ENCODE results near the gene TMEM147.

The TMEM147 gene

DNA sequence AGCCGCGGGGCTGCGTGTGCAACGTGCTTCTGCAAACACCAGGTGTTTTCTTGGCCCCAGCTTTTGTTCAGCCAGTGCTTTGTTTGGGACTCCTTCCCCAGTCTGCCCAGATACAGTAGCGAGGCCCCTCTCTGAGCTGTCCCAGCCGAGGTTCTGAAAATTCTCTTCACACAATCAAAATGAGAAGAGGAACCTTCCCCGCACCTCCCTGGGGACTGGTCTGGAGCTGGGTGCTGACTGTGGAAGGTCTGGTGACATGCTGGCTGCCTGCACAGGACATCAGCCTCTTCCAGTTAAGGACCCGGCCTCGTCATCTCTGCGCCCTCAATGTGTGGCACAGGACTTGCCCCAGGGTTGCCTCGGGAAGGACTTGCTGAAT is 13.8 kb downstream of the TMEM147 start:
- no peaks in the 10 kb centered on the region for H3K79me2 ChIP-seq (ENCODE audit: insufficient read depth, low read length)
- no peak overlapping the region for H3K4me3 ChIP-seq (ENCODE audit: low read depth in 1 of 2, low read length in 2 of 2)
- no peaks in the 10 kb centered on the region for H3K36me3 ChIP-seq (ENCODE audit: insufficient read depth, low read length)
- ATAC-seq (ENCODE audit: insufficient read depth, low read depth) (no peak), DNase-seq (no peak)
- H4K20me1 ChIP-seq (ENCODE audit: insufficient read depth, low read length): 0 out of 2 replicates have a peak, but pooled peaks cover 5% of the 10 kb centered on the region
- no peak overlapping the region for H3K4me2 ChIP-seq (ENCODE audit: insufficient read depth, low read length)
- TF ChIP-seq CTCF (IDR thresholded peaks at IDR 0.05; ENCODE audit: borderline replicate concordance, extremely low read depth, low read length, poor library complexity, severe bottlenecking) (no peak), EZH2 (IDR thresholded peaks at IDR 0.05; ENCODE audit: borderline replicate concordance, low read depth, low read length, severe bottlenecking) (no peak)
- no peaks in the 10 kb centered on the region for H3K4me1 ChIP-seq (ENCODE audit: insufficient read depth, low read length)
- no peaks in the 10 kb centered on the region for H3K27me3 ChIP-seq (ENCODE audit: insufficient read depth, low read length, poor library complexity)
- no peak overlapping the region for H3K27ac ChIP-seq (ENCODE audit: low read length)
- H3K9ac ChIP-seq (ENCODE audit: low read depth, low read length): no peak overlapping the region
- no peaks in the 10 kb centered on the region for H3K9me3 ChIP-seq (ENCODE audit: insufficient read depth, low read length, severe bottlenecking)
- H2AFZ ChIP-seq (ENCODE audit: low read depth, low read length): no peak overlapping the region

DNA sequence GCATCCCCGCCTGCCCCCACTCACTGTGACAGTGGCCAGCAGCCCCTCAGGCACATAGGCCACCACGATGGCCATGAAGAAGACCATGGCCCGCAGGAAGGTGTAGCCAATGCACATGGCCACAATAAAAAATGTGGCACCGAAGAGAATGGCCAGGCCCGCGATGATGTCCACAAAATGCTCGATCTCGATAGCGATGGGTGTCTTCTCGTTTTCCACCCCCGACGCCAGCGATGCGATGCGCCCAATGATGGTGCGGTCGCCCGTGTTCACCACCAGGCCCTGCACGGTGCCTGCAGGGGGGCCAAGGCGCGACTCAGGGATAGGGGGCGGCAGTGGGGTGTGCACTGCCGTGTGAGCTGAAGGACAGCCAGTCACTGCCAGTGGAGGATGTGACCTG is 14.4 kb downstream of the TMEM147 start:
- no peaks in the 10 kb centered on the region for H3K27me3 ChIP-seq (ENCODE audit: insufficient read depth, low read length, poor library complexity)
- H3K9me3 ChIP-seq (ENCODE audit: insufficient read depth, low read length, severe bottlenecking): no peaks in the 10 kb centered on the region
- no peak for ATAC-seq (ENCODE audit: insufficient read depth, low read depth)
- no peak overlapping the region for H3K4me2 ChIP-seq (ENCODE audit: insufficient read depth, low read length)
- TF ChIP-seq CTCF (IDR thresholded peaks at IDR 0.05; ENCODE audit: borderline replicate concordance, extremely low read depth, low read length, poor library complexity, severe bottlenecking) (no peak), EZH2 (IDR thresholded peaks at IDR 0.05; ENCODE audit: borderline replicate concordance, low read depth, low read length, severe bottlenecking) (no peak)
- 0 out of 2 replicates have a peak, but pooled peaks cover 5% of the 10 kb centered on the region for H4K20me1 ChIP-seq (ENCODE audit: insufficient read depth, low read length)
- no peak overlapping the region for H3K4me3 ChIP-seq (ENCODE audit: low read depth in 1 of 2, low read length in 2 of 2)
- H3K9ac ChIP-seq (ENCODE audit: low read depth, low read length): no peak overlapping the region
- no peaks in the 10 kb centered on the region for H3K36me3 ChIP-seq (ENCODE audit: insufficient read depth, low read length)
- H3K27ac ChIP-seq (ENCODE audit: low read length): no peak overlapping the region
- H2AFZ ChIP-seq (ENCODE audit: low read depth, low read length): no peak overlapping the region
- no peaks in the 10 kb centered on the region for H3K4me1 ChIP-seq (ENCODE audit: insufficient read depth, low read length)
- no peaks in the 10 kb centered on the region for H3K79me2 ChIP-seq (ENCODE audit: insufficient read depth, low read length)
- no peak for DNase-seq

- Histone ChIP-seq H3K4me1 (ENCODE audit: insufficient read depth, low read length) (no peaks in the 10 kb centered on the region), H3K79me2 (ENCODE audit: insufficient read depth, low read length) (no peaks in the 10 kb centered on the region), H3K27me3 (ENCODE audit: insufficient read depth, low read length, poor library complexity) (no peaks in the 10 kb centered on the region), H3K36me3 (ENCODE audit: insufficient read depth, low read length) (no peaks in the 10 kb centered on the region), H4K20me1 (ENCODE audit: insufficient read depth, low read length) (0 out of 2 replicates have a peak, but pooled peaks cover 2% of the 10 kb centered on the region), H3K4me2 (ENCODE audit: insufficient read depth, low read length) (no peak overlapping the region), H3K9me3 (ENCODE audit: insufficient read depth, low read length, severe bottlenecking) (no peaks in the 10 kb centered on the region), H3K9ac (ENCODE audit: low read depth, low read length) (no peak overlapping the region), H3K27ac (ENCODE audit: low read length) (no peak overlapping the region), H3K4me3 (ENCODE audit: low read depth in 1 of 2, low read length in 2 of 2) (no peak overlapping the region), H2AFZ (ENCODE audit: low read depth, low read length) (no peak overlapping the region)
- ATAC-seq (ENCODE audit: insufficient read depth, low read depth) (no peak), DNase-seq (no peak)
- TF ChIP-seq EZH2 (IDR thresholded peaks at IDR 0.05; ENCODE audit: borderline replicate concordance, low read depth, low read length, severe bottlenecking): no peak
- TF ChIP-seq CTCF (IDR thresholded peaks at IDR 0.05; ENCODE audit: borderline replicate concordance, extremely low read depth, low read length, poor library complexity, severe bottlenecking): no peak
Observed at GRCh38 chr19:35560271-35560670, 14.8 kb downstream of the TMEM147 start.

DNA sequence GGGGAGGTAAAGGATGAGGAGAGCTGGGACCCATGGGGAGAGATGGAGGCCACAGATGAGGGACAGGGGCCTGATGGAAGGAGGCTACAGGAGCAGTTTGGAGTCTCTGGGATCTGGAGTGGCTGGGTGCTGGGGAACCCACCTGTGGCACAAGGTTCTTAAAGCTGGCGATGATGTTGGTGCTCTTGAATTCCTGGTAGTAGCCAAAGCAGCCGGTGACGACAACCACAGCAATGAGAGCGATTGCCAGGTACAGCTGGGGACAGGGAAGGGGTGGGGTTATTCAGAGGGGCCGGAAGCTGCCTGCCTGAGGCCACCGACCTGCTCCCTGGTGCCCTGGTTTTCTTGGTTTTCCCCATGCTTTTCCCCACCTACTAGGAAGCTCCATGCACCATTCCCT is 15.3 kb downstream of the TMEM147 start:
- H2AFZ ChIP-seq (ENCODE audit: low read depth, low read length): no peak overlapping the region
- H3K36me3 ChIP-seq (ENCODE audit: insufficient read depth, low read length): no peaks in the 10 kb centered on the region
- H3K4me2 ChIP-seq (ENCODE audit: insufficient read depth, low read length): no peak overlapping the region
- no peaks in the 10 kb centered on the region for H3K79me2 ChIP-seq (ENCODE audit: insufficient read depth, low read length)
- no peaks in the 10 kb centered on the region for H4K20me1 ChIP-seq (ENCODE audit: insufficient read depth, low read length)
- no peak for DNase-seq
- H3K4me3 ChIP-seq (ENCODE audit: low read depth in 1 of 2, low read length in 2 of 2): no peak overlapping the region
- no peak for ATAC-seq (ENCODE audit: insufficient read depth, low read depth)
- no peaks in the 10 kb centered on the region for H3K9me3 ChIP-seq (ENCODE audit: insufficient read depth, low read length, severe bottlenecking)
- H3K27me3 ChIP-seq (ENCODE audit: insufficient read depth, low read length, poor library complexity): no peaks in the 10 kb centered on the region
- TF ChIP-seq EZH2 (IDR thresholded peaks at IDR 0.05; ENCODE audit: borderline replicate concordance, low read depth, low read length, severe bottlenecking) (no peak), CTCF (IDR thresholded peaks at IDR 0.05; ENCODE audit: borderline replicate concordance, extremely low read depth, low read length, poor library complexity, severe bottlenecking) (no peak)
- no peak overlapping the region for H3K9ac ChIP-seq (ENCODE audit: low read depth, low read length)
- no peak overlapping the region for H3K27ac ChIP-seq (ENCODE audit: low read length)
- no peaks in the 10 kb centered on the region for H3K4me1 ChIP-seq (ENCODE audit: insufficient read depth, low read length)

Data from DND-41 (cell line).